Mucosa of gallbladder (tissue), 1 donor: Measurements from ENCODE around the gene GPER1. TPM values are rescaled to one million over a fixed set of nuclear protein-coding genes. Genes with fewer than 3 reads are reported as not detected.
"Not testable (repeated sequence)": the region's sequence is repeated elsewhere in the genome, so short reads cannot be mapped to it uniquely, and the experiment has no call there.

Source experiments
- DNase-seq: peaks from one replicate; pipeline ENCODE4 v3.0.0-alpha.2; 2020; ENCODE audit warnings: low spot score
- total RNA-seq: library from RNA; stranded (reverse); gene quantifications from one replicate; pipeline ENCODE4 v1.2.1, GENCODE V29; 2021
- donor health status: DM: no; HTN: no; CAD: no.

Gene GPER1
- 4.7 TPM for total RNA-seq

DNA sequence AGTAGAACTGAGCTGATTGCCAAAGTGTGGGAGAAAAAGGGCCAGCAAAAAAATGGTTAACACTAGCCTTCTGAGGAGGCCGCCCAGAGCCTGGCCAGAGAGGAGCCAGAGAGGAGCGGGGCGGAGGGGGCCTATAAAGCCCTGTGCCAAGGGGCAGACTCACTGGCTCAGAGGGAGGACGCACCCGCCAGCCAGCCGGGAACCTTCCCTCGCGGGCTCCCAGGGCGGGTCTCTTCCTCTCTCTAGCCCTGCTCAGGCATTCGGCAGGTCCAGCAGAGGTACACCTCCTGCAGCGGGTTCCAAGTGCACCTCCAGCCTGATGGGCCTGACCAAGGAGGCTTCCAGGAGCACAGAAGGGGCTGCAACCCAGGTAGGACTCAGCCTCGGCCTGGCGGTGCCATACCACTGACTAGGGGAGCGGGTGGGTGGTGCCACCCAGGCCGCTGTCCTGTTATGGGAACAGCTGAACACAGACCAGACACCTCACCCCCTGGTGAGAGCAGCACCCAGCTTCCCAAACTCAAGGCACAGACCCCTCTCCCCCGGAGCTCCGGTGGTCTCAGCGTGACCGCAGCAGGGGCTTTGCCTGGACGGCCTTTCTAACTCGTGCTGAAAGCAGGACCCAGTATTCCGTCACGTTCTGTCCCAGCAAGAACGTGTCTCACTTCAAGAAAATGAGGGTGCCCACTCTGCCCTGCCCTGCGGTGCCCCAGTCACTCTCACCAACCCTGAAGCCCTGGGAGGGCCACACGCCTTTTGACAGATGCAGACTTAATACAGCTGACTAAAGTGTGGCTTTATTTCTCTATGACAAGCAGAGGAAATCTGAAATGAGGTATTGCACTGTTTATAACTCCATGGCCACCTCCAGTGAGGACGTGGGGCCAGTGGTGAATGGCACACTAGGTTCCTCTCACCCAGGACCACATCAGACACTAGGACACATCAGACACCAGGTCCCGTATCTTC is at the start of gene GPER1:
Gene GPER1, plus strand, starts transcription at position 162 of the 969 bp plus-strand sequence. CDS start 3,616 bp downstream, outside the sequence.
- DNase-seq: peak; percentile 45

DNA sequence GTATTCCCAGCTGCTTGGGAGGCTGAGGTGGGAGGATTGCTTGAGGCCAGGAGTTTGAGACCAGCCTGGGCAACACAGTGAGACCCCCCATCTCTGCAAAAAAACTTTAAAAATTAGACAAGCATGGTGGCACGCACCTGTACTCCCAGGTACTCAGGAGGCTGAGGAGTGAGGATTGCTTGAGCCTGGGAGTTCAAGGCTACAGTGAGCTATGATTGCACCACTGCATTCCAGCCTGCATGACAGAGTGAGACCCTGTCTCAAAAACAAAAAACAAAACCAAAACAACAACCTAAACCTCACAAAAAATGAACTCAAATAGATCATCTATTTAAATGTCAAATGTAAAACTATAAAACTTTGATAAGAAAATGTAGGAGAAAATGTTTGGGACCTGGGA is 47.7 kb upstream of the GPER1 start:
- DNase-seq: not testable (repeated sequence)

DNA sequence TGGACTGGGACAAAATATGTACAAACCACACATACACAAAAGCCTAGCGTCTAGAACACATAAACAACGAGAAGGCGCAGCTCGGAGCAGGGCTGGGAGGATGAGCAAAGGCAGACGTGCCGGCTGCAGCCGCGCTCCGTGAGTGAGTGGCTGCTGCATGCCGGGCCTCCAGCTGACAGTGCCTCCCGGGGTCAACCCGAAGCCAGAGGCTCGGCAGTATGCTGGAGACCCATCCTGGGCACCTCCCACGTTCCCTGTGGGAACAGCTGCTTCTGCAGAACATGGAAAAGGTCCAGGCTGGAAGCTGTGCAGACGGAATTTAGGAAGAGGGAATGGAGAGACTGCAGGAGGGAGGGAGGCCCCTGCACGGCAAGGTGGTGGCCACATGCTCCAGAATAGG is 47.1 kb upstream of the GPER1 start:
- peak; percentile 62 for DNase-seq

DNA sequence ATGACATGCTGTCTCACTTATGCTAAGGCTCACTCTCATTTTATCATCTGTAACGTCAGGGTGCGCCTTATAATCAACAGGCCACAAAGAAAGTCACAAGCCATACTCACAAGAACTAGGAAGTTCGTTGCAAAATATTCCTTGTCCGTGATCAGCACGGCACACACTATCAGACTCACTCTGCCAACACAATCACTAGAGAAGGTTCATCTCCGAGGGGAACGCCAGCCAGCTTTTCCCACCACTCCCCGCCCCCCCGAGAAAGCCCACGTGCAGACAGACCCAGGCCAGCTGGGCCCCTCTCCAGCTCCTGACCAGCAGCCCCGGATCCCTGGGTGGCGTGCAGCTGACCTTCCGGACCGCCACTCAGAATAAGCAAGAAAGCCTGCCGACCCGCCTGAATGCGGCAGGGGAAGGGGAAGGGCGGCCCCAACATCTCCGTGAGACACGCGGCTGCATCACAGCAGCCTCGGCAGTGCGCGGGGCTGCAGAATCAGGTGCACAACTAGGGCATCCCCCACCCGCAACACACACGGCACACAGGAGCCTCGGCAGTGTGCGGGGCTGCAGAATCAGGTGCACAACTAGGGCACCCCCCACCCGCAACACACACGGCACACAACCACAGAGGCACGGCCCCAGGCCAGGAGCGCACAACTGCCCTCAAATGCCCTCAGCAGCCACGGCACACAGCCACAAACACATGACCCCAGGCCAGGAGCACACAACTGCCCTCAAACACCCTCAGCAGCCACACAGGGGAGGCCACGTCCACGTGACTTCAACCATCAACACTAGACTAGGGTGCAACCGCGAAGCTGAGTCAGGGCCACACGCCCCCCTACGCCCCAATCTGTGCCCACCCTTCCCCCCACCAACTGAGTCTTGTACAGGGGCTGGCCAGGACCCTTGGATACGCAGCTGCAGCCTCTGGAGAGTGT is 46.1 kb upstream of the GPER1 start:
- DNase-seq: no peak

DNA sequence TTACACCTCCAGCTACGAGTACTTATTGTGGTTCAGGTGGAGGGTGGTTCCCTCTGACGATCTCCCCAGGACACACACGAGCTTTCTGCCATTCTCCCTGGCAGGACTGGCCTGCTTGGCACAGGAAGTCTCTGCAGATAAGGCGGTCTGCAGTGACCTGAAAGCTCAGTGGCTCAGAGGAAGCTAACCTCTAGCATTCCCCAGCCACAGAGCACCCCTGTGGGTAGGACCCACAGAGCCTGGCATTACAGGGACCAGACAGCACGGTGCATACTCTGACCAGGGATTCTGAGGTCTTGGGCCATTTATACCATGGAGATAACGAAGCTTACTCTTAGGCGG is 45.5 kb upstream of the GPER1 start:
- DNase-seq: no peak

DNA sequence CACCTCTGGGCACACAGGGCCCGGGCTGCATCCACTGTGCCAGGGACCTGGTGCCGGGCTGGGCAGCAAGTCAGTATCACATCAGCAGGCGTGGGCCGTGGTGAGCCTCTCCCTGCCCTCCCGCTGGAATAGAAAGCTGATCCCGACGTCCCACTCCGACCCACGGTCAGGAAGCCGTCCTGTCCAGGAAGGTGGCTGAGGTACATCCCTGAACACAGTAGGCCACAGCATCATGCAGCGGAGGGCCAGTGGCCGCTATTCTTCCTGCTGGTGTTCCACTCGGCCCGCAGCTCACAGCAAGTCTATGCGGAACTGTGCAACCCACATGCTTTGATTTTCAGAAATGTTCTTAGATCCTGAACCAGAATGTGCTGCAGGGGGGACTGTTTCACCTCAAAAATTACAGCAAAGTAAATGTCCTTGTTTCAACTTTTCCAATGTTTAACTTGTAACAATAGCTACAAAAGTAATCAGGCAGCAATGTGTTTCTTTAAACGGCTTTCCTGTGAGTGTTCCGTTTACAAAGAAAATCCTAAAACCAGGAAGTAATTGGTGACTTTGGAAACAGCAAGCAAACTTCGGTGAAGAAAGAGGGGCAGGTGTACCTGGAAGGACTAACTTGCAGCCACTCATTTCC is 44.2 kb upstream of the GPER1 start:
- no peak for DNase-seq

DNA sequence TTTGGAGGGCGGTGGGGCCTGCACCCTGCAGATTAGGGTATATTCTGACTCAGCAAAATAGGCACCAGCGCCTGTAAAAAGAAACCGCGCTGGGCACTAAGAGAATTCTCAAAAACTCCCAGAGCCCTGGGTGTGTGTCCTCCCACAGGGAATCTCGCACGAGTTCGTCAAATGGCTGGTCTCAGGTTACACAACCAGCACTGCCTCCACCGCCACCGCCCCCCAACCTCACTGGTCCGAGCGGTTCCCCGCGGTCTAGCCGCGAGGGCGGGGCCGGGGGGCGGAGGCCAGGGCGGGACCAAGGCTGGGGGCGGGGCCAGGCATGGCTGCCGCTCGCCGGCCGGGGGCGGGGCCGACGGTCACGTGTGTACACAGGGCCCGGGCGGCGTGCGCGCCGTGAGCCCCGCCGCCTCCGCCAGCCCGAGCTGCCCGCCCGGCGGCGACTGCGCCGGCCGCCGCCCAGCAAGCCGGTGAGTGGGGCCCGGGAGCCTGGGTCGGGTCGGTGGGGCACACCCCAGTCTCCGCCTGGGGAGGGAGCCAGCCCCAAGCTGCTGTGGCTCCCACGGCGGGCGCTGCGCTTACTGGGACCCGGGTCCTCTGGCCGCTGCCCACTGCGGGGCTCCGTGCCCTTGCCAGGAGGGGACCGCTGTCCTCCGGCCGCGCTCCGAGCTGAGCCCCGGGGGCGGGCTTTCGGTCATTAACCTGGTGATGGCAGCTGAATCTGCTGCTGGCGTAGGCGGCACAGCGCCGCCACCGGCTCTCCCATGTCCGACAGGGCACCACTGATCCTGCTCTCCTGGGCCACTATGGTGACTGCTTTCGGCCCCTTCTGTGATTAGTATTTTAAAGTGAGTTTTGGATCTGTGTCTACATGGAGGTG is 43.5 kb upstream of the GPER1 start, which contains the start of gene GPR146:
Gene GPR146, plus strand, starts transcription at position 358 of the 880 bp plus-strand sequence. CDS start 12,970 bp downstream, outside the sequence.
- DNase-seq: peak; percentile 97

DNA sequence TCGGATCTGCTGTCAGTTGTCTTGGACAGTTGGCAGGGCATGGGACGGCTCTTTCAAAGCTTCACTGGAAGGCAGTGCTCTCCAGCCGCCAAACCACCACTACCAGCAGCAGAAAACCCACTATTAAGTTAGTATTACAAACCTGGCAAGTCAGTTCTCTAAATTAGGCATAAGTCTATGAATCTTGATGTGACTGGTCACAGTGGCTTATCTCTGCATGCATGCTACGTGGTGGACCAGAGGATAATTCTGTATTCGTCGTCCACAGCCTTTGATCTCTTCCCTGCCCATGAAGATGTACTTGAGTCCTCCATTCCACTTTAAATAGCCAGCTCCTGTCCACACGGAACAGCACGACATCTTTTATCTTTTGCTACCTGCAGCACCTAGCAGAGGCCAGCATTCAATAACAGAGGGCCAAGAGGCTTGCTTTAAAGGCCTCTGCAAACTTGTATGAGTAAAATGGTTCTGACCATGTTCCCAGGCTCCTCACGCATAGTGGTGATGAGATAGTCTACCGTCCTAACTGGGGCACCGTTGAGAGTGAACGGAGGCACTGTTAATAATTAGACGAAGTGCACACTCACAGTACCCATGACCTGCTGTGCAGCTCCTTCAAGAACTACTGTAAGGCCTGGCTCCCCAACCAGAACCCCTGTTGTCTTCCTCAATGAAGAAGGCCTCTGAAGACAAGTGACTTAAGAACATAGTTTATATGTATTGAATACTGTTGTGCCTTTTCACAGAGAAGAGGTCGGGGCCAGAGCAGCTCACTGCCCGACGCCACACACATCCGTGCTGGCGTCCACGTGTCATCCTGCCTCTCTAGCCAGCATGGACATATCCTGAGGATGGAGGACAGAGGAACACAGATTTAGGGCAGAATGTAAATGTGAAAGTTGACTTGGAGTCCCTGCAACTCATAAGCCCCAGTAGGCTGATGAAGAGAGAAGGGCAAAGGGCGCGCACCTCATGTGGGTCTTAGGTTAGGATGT is 42.5 kb upstream of the GPER1 start:
- no peak for DNase-seq

DNA sequence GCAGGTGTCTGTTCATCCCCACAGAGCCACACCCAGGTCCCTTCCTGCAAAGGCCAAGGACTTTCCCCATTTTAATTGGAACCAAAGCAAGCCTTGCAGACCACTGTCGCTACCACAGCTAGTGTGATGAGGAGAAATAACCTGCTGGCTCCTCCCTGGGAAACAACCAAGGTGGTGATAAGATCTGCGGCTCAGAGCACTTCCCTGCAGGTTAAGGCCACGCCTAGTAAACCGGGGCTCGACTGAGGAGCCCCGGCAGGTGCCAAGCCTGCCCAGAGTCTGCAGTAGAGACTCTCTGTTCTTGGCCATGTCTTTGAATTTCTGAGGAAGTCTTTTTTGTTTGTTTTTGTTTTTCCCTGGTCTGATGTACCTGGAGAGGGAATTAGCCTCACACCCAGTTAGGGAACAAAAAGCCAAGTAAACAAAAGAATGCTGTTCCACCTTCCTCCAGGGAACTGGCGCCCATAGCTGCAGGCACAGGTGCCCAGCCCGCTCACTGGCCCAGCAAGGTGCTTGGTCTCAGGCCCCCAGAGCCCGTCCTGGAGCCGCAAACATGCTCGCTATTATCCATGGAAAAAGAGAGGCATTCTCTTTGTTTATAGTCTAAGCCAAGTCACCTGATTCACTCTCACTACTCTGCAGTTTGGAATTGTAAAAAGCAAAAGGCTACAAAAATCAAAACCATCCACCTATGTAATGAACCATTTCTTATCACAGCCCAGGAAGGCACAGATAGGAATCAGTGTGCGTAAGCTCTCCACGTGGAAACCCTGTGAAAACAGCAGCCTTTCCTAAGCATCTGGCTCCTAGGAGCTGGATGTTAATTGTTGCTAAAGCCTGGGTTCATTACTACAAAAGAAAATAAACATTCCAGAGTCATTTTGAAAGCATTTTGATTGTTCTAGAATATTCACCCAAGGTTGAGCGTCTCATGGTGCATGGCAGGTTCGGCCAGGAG is 40.9 kb upstream of the GPER1 start:
- DNase-seq: no peak

DNA sequence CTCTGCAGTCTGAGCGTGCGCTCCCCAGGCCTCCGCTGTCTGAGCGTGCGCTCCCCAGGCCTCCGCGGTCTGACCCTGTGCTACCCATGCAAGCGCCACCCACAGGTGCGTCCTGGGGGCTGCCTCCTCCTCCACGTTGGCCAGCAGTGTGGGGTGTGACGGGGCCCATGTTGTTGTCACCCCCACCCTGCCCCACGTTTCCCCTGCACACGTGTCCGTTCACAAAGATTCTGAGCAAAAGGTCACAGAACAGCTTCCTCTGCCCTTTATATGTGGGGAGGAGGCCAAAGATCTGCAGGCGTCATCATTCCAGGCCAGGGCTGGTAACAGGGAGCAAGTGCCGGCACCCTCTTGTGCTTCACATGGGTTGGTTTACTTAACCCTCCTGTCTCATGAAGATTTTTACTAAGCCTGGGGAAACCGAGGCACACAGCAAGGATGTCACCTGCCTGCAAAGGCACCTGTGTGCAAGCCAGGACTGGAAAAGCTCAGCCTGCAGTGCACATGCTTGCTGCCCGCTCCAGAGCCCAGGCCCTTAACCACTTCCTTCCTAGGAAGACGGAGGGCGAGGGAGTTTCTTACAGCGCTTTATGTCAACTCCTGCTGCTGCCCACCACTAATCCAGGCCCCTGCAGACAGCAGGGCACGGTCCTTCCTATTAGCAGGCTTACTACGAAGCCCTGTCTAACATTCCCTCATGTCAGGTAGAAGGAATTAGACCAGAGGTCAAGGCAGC is 38.7 kb upstream of the GPER1 start:
- no peak for DNase-seq

DNA sequence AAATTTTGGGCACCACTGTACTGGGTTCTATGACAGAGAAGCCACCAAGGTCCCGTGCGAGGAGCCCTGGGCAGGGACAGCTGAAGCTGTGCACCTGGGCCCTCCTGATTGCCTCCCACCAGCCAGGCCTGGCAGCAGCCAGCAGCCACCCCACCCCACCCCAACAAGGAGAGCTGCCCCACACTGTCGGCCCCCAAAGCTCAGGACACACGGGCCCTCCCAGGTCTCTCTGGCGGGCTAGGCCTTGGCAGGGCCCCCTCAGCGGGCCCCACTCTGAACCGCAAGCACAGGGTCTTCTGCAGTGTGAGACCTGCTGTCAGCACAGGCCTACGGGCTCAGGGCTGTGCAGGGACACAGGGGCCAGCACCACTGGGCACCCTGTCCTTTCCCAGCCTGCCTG is 38.1 kb upstream of the GPER1 start:
- no peak for DNase-seq

DNA sequence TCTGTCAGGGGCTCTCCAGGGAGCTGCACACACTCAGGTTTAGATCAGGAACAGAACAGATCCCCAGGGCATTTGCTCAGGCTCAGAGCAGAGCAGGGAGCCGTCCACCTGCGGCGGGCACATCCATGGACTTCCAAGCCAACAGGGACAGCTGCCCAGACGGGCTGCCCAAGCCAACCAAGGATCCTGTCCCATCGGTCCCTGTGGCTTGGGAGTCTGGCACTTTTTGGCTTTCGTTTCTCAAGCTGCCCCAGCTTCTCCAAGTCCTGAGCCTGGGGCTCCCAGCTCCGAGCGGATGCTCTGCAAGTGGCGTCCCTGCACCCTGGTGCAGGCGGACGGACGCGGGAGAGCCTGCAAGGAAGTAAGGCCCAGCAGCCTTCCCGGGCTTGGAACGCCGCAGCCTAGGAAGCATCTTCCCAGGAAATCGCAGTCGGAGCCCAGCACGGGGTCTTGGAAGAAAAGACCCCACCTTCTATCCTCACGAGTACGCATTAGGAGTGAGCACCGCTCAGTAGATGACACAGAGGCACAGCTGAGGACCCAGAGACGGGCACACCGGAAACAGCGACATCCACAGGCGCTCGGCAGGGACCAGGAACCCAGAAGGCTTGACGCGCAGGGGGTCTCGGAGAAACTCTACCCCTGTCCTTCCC is 37.5 kb upstream of the GPER1 start:
- no peak for DNase-seq

DNA sequence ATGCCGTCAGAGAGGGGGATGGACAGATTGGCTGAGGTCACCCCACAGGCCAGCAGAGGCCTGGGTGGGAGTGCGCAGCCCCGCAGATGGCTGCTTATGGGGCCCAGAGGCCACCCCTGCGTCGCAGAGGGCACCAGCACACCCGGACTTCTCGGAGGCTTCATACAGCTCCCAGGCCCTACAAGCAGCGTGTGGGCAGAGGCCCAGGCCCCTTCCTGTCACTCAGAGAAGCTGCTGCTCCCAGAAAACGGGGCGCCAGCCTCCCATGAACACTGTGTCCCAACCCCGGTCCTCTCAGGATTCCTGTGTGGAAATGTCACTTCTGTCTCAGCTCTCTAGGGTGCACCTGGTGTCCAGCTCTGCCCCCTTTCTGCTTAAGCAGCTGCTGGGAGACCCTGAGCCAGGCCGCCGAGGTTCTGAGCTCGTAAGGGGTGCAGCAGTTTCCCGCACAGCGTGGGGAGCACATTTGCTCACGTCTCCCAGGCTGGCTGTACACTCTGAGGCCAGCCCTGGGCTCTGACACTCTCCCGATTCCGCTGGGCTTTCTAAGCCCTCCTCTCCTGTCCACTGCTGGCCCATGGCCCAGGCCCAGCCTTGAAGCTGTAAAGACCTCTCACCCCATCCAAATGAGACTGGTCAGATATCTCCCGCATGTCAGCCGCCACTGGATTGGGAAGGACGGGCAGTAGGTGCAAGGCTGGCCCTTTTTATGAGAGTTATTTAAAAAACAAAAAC is 36.8 kb upstream of the GPER1 start:
- DNase-seq: no peak

DNA sequence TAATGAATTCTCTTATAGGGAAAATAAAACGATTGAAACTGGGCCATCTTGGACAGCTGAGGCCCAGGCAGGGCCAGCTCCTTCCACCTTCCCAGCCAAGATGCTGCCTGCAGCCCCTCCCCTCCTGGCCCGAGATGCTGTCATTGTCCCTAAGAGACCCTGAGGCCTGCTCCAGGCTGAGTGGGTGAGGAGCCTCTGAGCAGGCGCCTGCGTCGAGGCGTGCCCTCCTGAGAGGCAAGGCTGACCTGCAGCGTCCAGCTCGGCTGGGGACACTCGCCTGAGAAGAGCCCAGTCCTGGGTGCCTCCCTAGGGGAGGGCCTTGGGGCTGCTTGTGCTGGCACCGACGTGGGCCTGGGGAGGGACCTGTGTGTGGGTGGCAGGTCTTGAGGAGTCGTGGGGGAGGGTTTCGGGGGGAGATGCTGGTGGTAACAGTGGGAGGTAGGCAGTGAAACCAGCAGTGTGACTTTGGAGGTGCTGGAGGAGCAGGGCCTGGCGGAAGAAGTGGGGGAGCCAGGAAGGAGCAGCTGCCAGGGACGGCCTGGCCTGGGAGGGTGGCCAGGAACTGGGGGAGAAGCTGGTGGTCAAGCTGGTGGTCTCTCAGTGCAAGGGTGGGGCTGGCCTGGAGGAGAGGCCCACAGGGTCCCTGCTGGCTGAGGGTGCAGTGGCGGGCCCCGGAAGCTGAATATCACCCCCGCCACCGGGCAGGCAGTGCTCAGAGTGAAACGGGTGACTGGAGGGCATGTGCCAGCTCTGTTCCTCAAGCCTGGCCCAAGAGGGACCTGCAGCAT is 35.7 kb upstream of the GPER1 start:
- DNase-seq: no peak

DNA sequence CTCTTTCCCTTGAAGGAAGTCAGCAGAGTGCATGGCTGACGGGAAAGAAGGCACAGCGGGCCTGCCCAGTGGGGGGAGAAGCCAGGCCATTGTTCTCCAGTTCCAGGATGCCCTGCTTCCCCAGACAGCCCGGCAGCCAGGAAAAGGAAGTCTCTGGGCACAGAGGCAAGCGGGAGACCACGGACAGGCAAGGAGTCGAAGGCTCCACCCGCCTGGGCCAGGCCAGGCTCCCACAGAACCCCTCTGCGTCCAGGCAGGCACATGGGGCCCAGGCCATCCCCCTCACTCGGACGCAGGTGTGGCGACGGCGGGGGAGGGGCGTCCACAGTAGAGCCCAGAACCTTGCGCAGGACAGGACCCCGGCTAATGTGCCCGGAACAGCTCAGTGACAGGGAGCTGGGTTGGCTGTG is 34.9 kb upstream of the GPER1 start:
- no peak for DNase-seq
